ENCODE data around the gene LPP.
A peak's percentile ranks its signal among the peaks of the same experiment; 100 is the strongest.

GRCh38 chr3:188404124-188404523 is 250.2 kb downstream of the LPP start:
- TF ChIP-seq CTCF (IDR thresholded peaks at IDR 0.05; ENCODE audit: low read length) (peak; percentile 31; the same call in 1 of the 2 replicates), EZH2 (IDR thresholded peaks at IDR 0.05; ENCODE audit: borderline replicate concordance, low read length) (no peak)
